H9 (cell line): Measurements from ENCODE around the gene MSX2. TPM values are rescaled to one million over a fixed set of nuclear protein-coding genes. Genes with fewer than 3 reads are reported as not detected.

Experiments
- DNase-seq: peaks from one replicate; pipeline ENCODE4 v3.0.0-alpha.2; 2017
- H2AFZ ChIP-seq: one replicate; pipeline ENCODE4 v1.6.1; 2013; ENCODE audit warnings: mild to moderate bottlenecking, low read length, control low read depth, moderate library complexity
- H2AK5ac ChIP-seq: 2 replicates; pipeline ENCODE4 v1.6.1; 2013; ENCODE audit warnings: low read length, control low read depth, mixed read lengths; ENCODE audit not compliant: insufficient read length
- H2BK120ac ChIP-seq: one replicate; pipeline ENCODE4 v1.6.1; 2013; ENCODE audit warnings: low read depth, mild to moderate bottlenecking, low read length, control low read depth, inconsistent platforms; ENCODE audit not compliant: poor library complexity, severe bottlenecking
- H2BK12ac ChIP-seq: 2 replicates; pipeline ENCODE4 v1.6.1; 2013; ENCODE audit warnings: low read length, control low read depth, mixed read lengths, low read depth; ENCODE audit not compliant: insufficient read length
- H2BK15ac ChIP-seq: 2 replicates; pipeline ENCODE4 v1.6.1; 2013; ENCODE audit warnings: low read depth, low read length, control low read depth
- H2BK20ac ChIP-seq: one replicate; pipeline ENCODE4 v1.6.1; 2013; ENCODE audit warnings: low read depth, mild to moderate bottlenecking, low read length, control low read depth, inconsistent platforms; ENCODE audit not compliant: poor library complexity, severe bottlenecking
- H2BK5ac ChIP-seq: 2 replicates; pipeline ENCODE4 v1.6.1; 2013; ENCODE audit warnings: low read length, control low read depth, mixed read lengths; ENCODE audit not compliant: insufficient read length
- H3K14ac ChIP-seq: 2 replicates; pipeline ENCODE4 v1.6.1; 2013; ENCODE audit warnings: low read length, control low read depth; ENCODE audit not compliant: insufficient read depth
- H3K18ac ChIP-seq: 2 replicates; pipeline ENCODE4 v1.6.1; 2013; ENCODE audit warnings: low read depth, mild to moderate bottlenecking, mixed read lengths, low read length, control low read depth; ENCODE audit not compliant: insufficient read length
- H3K23ac ChIP-seq: 2 replicates; pipeline ENCODE4 v1.6.1; 2013; ENCODE audit warnings: low read length, control low read depth, mixed read lengths, low read depth; ENCODE audit not compliant: insufficient read length
- H3K23me2 ChIP-seq: 2 replicates; pipeline ENCODE4 v1.6.1; 2013; ENCODE audit warnings: low read depth, mild to moderate bottlenecking, mixed read lengths, low read length, control low read depth; ENCODE audit not compliant: insufficient read length, poor library complexity, severe bottlenecking
- H3K27ac ChIP-seq: 2 replicates; pipeline ENCODE4 v1.5.1; 2013; ENCODE audit warnings: low read length, control low read depth, mixed read lengths, low read depth; ENCODE audit not compliant: insufficient read length
- H3K27me3 ChIP-seq: 2 replicates; pipeline ENCODE4 v1.6.1; 2013; ENCODE audit warnings: low read length, control low read depth, inconsistent platforms; ENCODE audit not compliant: insufficient read depth
- H3K4ac ChIP-seq: 2 replicates; pipeline ENCODE4 v1.6.1; 2013; ENCODE audit warnings: low read depth, mild to moderate bottlenecking, control low read depth, inconsistent platforms, low read length, moderate library complexity
- H3K4me1 ChIP-seq: 2 replicates; pipeline ENCODE4 v1.6.1; 2013; ENCODE audit warnings: low read length, control low read depth, inconsistent platforms; ENCODE audit not compliant: insufficient read depth
- H3K4me2 ChIP-seq: 2 replicates; pipeline ENCODE4 v1.6.1; 2013; ENCODE audit warnings: low read length, control low read depth, mixed read lengths; ENCODE audit not compliant: insufficient read length, insufficient read depth
- H3K56ac ChIP-seq: 2 replicates; pipeline ENCODE4 v1.6.1; 2013; ENCODE audit warnings: low read depth, mild to moderate bottlenecking, mixed read lengths, low read length, control low read depth; ENCODE audit not compliant: insufficient read length
- H3K79me1 ChIP-seq: 2 replicates; pipeline ENCODE4 v1.6.1; 2013; ENCODE audit warnings: low read depth, mild to moderate bottlenecking, moderate library complexity, low read length, control low read depth, inconsistent platforms; ENCODE audit not compliant: insufficient read depth, poor library complexity, severe bottlenecking
- H3K79me2 ChIP-seq: 2 replicates; pipeline ENCODE4 v1.6.1; 2013; ENCODE audit warnings: low read length, control low read depth, inconsistent platforms; ENCODE audit not compliant: insufficient read depth
- H3K9ac ChIP-seq: 2 replicates; pipeline ENCODE4 v1.6.1; 2013; ENCODE audit warnings: low read length, control low read depth, mixed read lengths; ENCODE audit not compliant: insufficient read length; ENCODE audit errors: extremely low read depth
- H3K9me3 ChIP-seq: one replicate; pipeline ENCODE4 v1.6.1; 2013; ENCODE audit warnings: low read depth, low read length, inconsistent platforms; ENCODE audit not compliant: control insufficient read depth
- H3T11ph ChIP-seq: one replicate; pipeline ENCODE4 v1.6.1; 2013; ENCODE audit warnings: mild to moderate bottlenecking, low read length, control low read depth, inconsistent platforms
- H4K20me1 ChIP-seq: one replicate; pipeline ENCODE4 v1.6.1; 2013; ENCODE audit not compliant: control insufficient read depth, insufficient read length, insufficient read depth
- H4K5ac ChIP-seq: 2 replicates; pipeline ENCODE4 v1.6.1; 2013; ENCODE audit warnings: low read depth, mild to moderate bottlenecking, mixed read lengths, low read length, control low read depth; ENCODE audit not compliant: insufficient read length
- H4K8ac ChIP-seq: replicated peaks from 2 replicates; pipeline ENCODE4 v1.6.1; 2013; ENCODE audit warnings: low read length, control low read depth, mixed read lengths, low read depth; ENCODE audit not compliant: insufficient read length
- H4K91ac ChIP-seq: 2 replicates; pipeline ENCODE4 v1.6.1; 2013; ENCODE audit warnings: low read depth, mild to moderate bottlenecking, moderate library complexity, mixed read lengths, low read length, control low read depth; ENCODE audit not compliant: insufficient read length
- H3K27ac Mint-ChIP-seq, 3 experiments: 2 replicates in 2 of 3; 3 replicates in 1 of 3; pipeline ENCODE4 v1.8.0; 2020 to 2021; ENCODE audit warnings: mixed read lengths in 3 of 3, mild to moderate bottlenecking in 1 of 3, moderate library complexity in 1 of 3
- H3K27me3 Mint-ChIP-seq: 2 replicates; pipeline ENCODE4 v1.8.0; 2021; ENCODE audit warnings: low read depth, mild to moderate bottlenecking, moderate library complexity, mixed read lengths
- H3K36me3 Mint-ChIP-seq, 3 experiments: 2 replicates in 2 of 3; 3 replicates in 1 of 3; pipeline ENCODE4 v1.8.0; 2020 to 2021; ENCODE audit warnings: low read depth in 3 of 3, mixed read lengths in 3 of 3; ENCODE audit not compliant: insufficient read depth in 1 of 3
- H3K4me1 Mint-ChIP-seq, 2 experiments: 2 replicates each; pipeline ENCODE4 v1.8.0; 2020; ENCODE audit warnings: mixed read lengths in 2 of 2
- H3K4me3 Mint-ChIP-seq, 2 experiments: 2 replicates in 1 of 2; 3 replicates in 1 of 2; pipeline ENCODE4 v1.8.0; 2020 to 2021; ENCODE audit warnings: mild to moderate bottlenecking in 2 of 2, mixed read lengths in 2 of 2, moderate library complexity in 1 of 2
- H3K9me3 Mint-ChIP-seq, 2 experiments: 2 replicates in 1 of 2; 3 replicates in 1 of 2; pipeline ENCODE4 v1.8.0; 2020; ENCODE audit warnings: mild to moderate bottlenecking in 2 of 2, mixed read lengths in 2 of 2, moderate library complexity in 1 of 2
- CTCF ChIP-seq: fragments of 200-600 bp; sonication (generic); conservative IDR thresholded peaks from 3 replicates; pipeline ENCODE4 v1.8.0; 2021; ENCODE audit warnings: antibody characterized with exemption, mild to moderate bottlenecking
- WGBS: extraction: QIAGEN DNeasy Blood & Tissue Kit; methylation state at CpG from one replicate; pipeline ENCODE4 v1.1.7; 2013; ENCODE audit warnings: missing lambda C conversion rate, low lambda C conversion rate, mixed read lengths; ENCODE audit not compliant: insufficient read length; ENCODE audit errors: extremely low coverage; 5-methylcytosine and 5-hydroxymethylcytosine counted together
- total RNA-seq: library from RNA; stranded (reverse); gene quantifications from 2 replicates; pipeline ENCODE4 v1.2.1, GENCODE V29; 2021

MSX2 gene
- total RNA-seq, 1 experiment from 2014 or later: 0.35 TPM

- no peaks in the 10 kb centered on the region for H3K79me1 ChIP-seq
- no peak overlapping the region for H2BK5ac ChIP-seq
- no peak overlapping the region for H3T11ph ChIP-seq
- no peaks in the 10 kb centered on the region for H3K4me1 ChIP-seq
- H2AK5ac ChIP-seq: no peak overlapping the region
- H4K8ac ChIP-seq: no peak overlapping the region
- H3K4me2 ChIP-seq: no peak overlapping the region
- H2BK120ac ChIP-seq: no peak overlapping the region
- Mint-ChIP-seq H3K4me3 (no peak overlapping the region), H3K36me3 (no peaks in the 10 kb centered on the region), H3K9me3 (no peaks in the 10 kb centered on the region; a peak in 1 of 5 replicates), H3K4me1 (no peaks in the 10 kb centered on the region), H3K27ac (no peak overlapping the region), H3K27me3 (peaks cover 24% of the 10 kb centered on the region)
- no peak overlapping the region for H3K23ac ChIP-seq
- H3K9ac ChIP-seq: no peak overlapping the region
- H4K91ac ChIP-seq: no peak overlapping the region
- H3K4ac ChIP-seq: no peak overlapping the region
- no CpG with 5 or more reads among the region's 3 CpGs for WGBS
- H4K20me1 ChIP-seq: no peaks in the 10 kb centered on the region
- H3K18ac ChIP-seq: no peak overlapping the region
- no peak overlapping the region for H4K5ac ChIP-seq
- no peak for DNase-seq
- no peaks in the 10 kb centered on the region for H3K79me2 ChIP-seq
- no peak overlapping the region for H2BK15ac ChIP-seq
- H3K27me3 ChIP-seq: no peaks in the 10 kb centered on the region
- no peak overlapping the region for H3K56ac ChIP-seq
- no peak overlapping the region for H3K27ac ChIP-seq
- H3K23me2 ChIP-seq: no peaks in the 10 kb centered on the region
- H2AFZ ChIP-seq: no peak overlapping the region
- TF ChIP-seq CTCF: no peak
- no peaks in the 10 kb centered on the region for H3K9me3 ChIP-seq
- H2BK20ac ChIP-seq: no peak overlapping the region
- H3K14ac ChIP-seq: no peak overlapping the region
- H2BK12ac ChIP-seq: no peak overlapping the region
Observed at GRCh38 chr5:174775081-174775480, 50.7 kb downstream of the MSX2 start.
